ENCODE results near the gene MGMT. TPM values are rescaled to one million over a fixed set of nuclear protein-coding genes. Genes with fewer than 3 reads are reported as not detected.

The MGMT gene
- total and polyA plus RNA-seq, 2 donors (not counting 3 experiments of a cell fraction or from before 2014, with no cell fraction given): 15.0 to 15.2 TPM

GRCh38 chr10:129614341-129614740 is 147.3 kb downstream of the MGMT start:
- POLR2A ChIA-PET: no interaction called here
- Histone ChIP-seq H3K4me1 (ENCODE audit: control insufficient read depth, extremely low read depth, insufficient read depth, low read length) (no peaks in the 10 kb centered on the region), H2AFZ (ENCODE audit: low read depth, low read length) (no peak overlapping the region), H3K9ac (replicated peaks; ENCODE audit: extremely low read depth, insufficient read depth, low read length) (no peak overlapping the region), H3K9me1 (replicated peaks; ENCODE audit: control insufficient read depth, extremely low read depth, insufficient read depth, low read length) (no peaks in the 10 kb centered on the region), H3K36me3 (ENCODE audit: control insufficient read depth in 2 of 2, extremely low read depth in 1 of 2, insufficient read depth in 2 of 2, low read length in 2 of 2) (no peaks in the 10 kb centered on the region), H3K4me3 (replicated peaks in 1 of 3; ENCODE audit: insufficient read depth in 1 of 3, low read depth in 1 of 3, low read length in 3 of 3) (no peak overlapping the region), H3K9me3 (replicated peaks; ENCODE audit: control insufficient read depth, insufficient read depth, low read length) (no peaks in the 10 kb centered on the region), H3K4me2 (ENCODE audit: insufficient read depth, low read length) (no peak overlapping the region), H4K20me1 (replicated peaks; ENCODE audit: control insufficient read depth, extremely low read depth, insufficient read depth, low read length) (no peaks in the 10 kb centered on the region), H3K27ac (ENCODE audit: insufficient read depth, low read depth, low read length) (no peak overlapping the region), H3K27me3 (ENCODE audit: control insufficient read depth in 2 of 2, insufficient read depth in 2 of 2, low read length in 2 of 2) (no peaks in the 10 kb centered on the region), H3K79me2 (ENCODE audit: control insufficient read depth, insufficient read depth, low read length) (no peaks in the 10 kb centered on the region)
- TF ChIP-seq POLR2AphosphoS5 (IDR thresholded peaks at IDR 0.05; ENCODE audit: insufficient read depth, low read depth, low read length) (no peak), MAX (IDR thresholded peaks at IDR 0.05; ENCODE audit: insufficient read depth, insufficient read length) (no peak), GATA2 (IDR thresholded peaks at IDR 0.05; ENCODE audit: insufficient read depth, insufficient read length, low read depth, low read length) (no peak), EZH2 (IDR thresholded peaks at IDR 0.05; ENCODE audit: borderline replicate concordance, low read depth, low read length, severe bottlenecking) (no peak), FOS (IDR thresholded peaks at IDR 0.05; ENCODE audit: borderline replicate concordance, insufficient read depth, low read length) (no peak), CTCF (IDR thresholded peaks at IDR 0.05; ENCODE audit: extremely low read depth in 1 of 2, insufficient read depth in 1 of 2, low read depth in 1 of 2, low read length in 2 of 2) (no peak)
- DNase-seq (ENCODE audit: low read depth, low spot score) (no peak), FAIRE-seq (no peak)
- intact Hi-C loops (cut with micrococcal nuclease) (no loop called here), dilution Hi-C loops (cut with MboI; ENCODE audit: extremely low pct_ligation_motif_present, low sequenced_read_pairs) (no loop called here)
- BruUV-seq (replicated peaks): no TSS peak
- CTCF ChIA-PET: no interaction called here
